ENCODE data around the gene FAM169A.
"Not testable (repeated sequence)": the region's sequence is repeated elsewhere in the genome, so short reads cannot be mapped to it uniquely, and the experiment has no call there.

Gene FAM169A

GRCh38 chr5:74866596-74867162, 492 bp upstream of the FAM169A start:
- no peak for DNase-seq

GRCh38 chr5:74865256-74865803, 857 bp downstream of the FAM169A start:
- DNase-seq: no peak

- no peak for DNase-seq
Observed at GRCh38 chr5:74864823-74865222, 1.4 kb downstream of the FAM169A start.

GRCh38 chr5:74863726-74864125, 2.5 kb downstream of the FAM169A start:
- DNase-seq: no peak

- DNase-seq: no peak
Observed at GRCh38 chr5:74862221-74862620, 4.0 kb downstream of the FAM169A start.

GRCh38 chr5:74856975-74857374, 9.2 kb downstream of the FAM169A start:
- not testable (repeated sequence) for DNase-seq

GRCh38 chr5:74853256-74853655, 12.9 kb downstream of the FAM169A start:
- no peak for DNase-seq

- no peak for DNase-seq
Observed at GRCh38 chr5:74851684-74852353, 14.4 kb downstream of the FAM169A start.

GRCh38 chr5:74850789-74851425, 15.3 kb downstream of the FAM169A start:
- no peak for DNase-seq

GRCh38 chr5:74850030-74850429, 16.2 kb downstream of the FAM169A start:
- DNase-seq: no peak

GRCh38 chr5:74848553-74849025, 17.6 kb downstream of the FAM169A start:
- no peak for DNase-seq

- no peak for DNase-seq
Observed at GRCh38 chr5:74839229-74839628, 27.0 kb downstream of the FAM169A start.

- DNase-seq: no peak
Observed at GRCh38 chr5:74838262-74838661, 27.9 kb downstream of the FAM169A start.

- no peak for DNase-seq
Observed at GRCh38 chr5:74837115-74837514, 29.1 kb downstream of the FAM169A start.

GRCh38 chr5:74833537-74834266, 32.5 kb downstream of the FAM169A start:
- no peak for DNase-seq

- no peak for DNase-seq
Observed at GRCh38 chr5:74829413-74829812, 36.8 kb downstream of the FAM169A start.

GRCh38 chr5:74822288-74822687, 43.9 kb downstream of the FAM169A start:
- DNase-seq: no peak

- no peak for DNase-seq
Observed at GRCh38 chr5:74816875-74817274, 49.3 kb downstream of the FAM169A start.

GRCh38 chr5:74810915-74811314, 55.3 kb downstream of the FAM169A start:
- DNase-seq: no peak

- no peak for DNase-seq
Observed at GRCh38 chr5:74801941-74802340, 64.2 kb downstream of the FAM169A start.

- no peak for DNase-seq
Observed at GRCh38 chr5:74801197-74801596, 65.0 kb downstream of the FAM169A start.

GRCh38 chr5:74798977-74799911, 66.9 kb downstream of the FAM169A start:
- no peak for DNase-seq
